IMR-90 (cell line): Measurements from ENCODE around the gene EXT2. TPM values are rescaled to one million over a fixed set of nuclear protein-coding genes. Genes with fewer than 3 reads are reported as not detected.

Experiments used
- ATAC-seq: fragments of 200-7000 bp; cut with Tn5 transposase; 2 replicates; pipeline ENCODE4 v1.9.1; 2020; ENCODE audit warnings: low read depth, mild to moderate bottlenecking, moderate library complexity
- BruUV-seq: library from RNA; stranded (reverse); fragments of 400-500 nt; replicated peaks from 2 replicates; lab custom pipeline; 2021; lab: Mats Ljungman, UMichigan
- CTCF ChIA-PET: fragments of 300-600 bp; formaldehyde crosslinking; extraction: SDS; loops from one replicate; lab custom pipeline; 2021; ENCODE audit warnings: antibody characterized with exemption; lab: Yijun Ruan, JAX
- POLR2A ChIA-PET: fragments of 300-600 bp; sonication (Branson Sonifier 250); formaldehyde crosslinking; loops from one replicate; lab custom pipeline; 2022; ENCODE audit warnings: antibody characterized with exemption; ENCODE audit not compliant: unreplicated experiment; lab: Charles Lee
- DNase-seq: peaks from one replicate; pipeline ENCODE4 v3.0.0; 2013
- H2AFZ ChIP-seq: replicated peaks from 2 replicates; pipeline ENCODE3; 2013; ENCODE audit warnings: low read length, mild to moderate bottlenecking; ENCODE audit not compliant: poor library complexity
- H2AK5ac ChIP-seq: 2 replicates; pipeline ENCODE4 v1.6.1; 2013; ENCODE audit warnings: low read depth, low read length, inconsistent platforms
- H2AK9ac ChIP-seq: replicated peaks from 2 replicates; pipeline ENCODE3; 2013; ENCODE audit warnings: mild to moderate bottlenecking, low read depth, low read length, moderate library complexity; ENCODE audit not compliant: poor library complexity
- H2BK120ac ChIP-seq: 2 replicates; pipeline ENCODE4 v1.6.1; 2013; ENCODE audit warnings: low read depth, low read length, inconsistent platforms
- H2BK15ac ChIP-seq: 3 replicates; pipeline ENCODE4 v1.6.1; 2013; ENCODE audit warnings: low read depth, low read length, inconsistent platforms
- H2BK20ac ChIP-seq: 2 replicates; pipeline ENCODE4 v1.6.1; 2013; ENCODE audit warnings: low read depth, mild to moderate bottlenecking, inconsistent platforms, low read length, moderate library complexity
- H2BK5ac ChIP-seq: 2 replicates; pipeline ENCODE4 v1.6.1; 2013; ENCODE audit warnings: mild to moderate bottlenecking, low read depth, low read length, inconsistent platforms; ENCODE audit not compliant: poor library complexity, severe bottlenecking
- H3K14ac ChIP-seq: replicated peaks from 2 replicates; pipeline ENCODE4 v1.6.1; 2013; ENCODE audit warnings: low read depth, low read length, inconsistent platforms
- H3K18ac ChIP-seq: 2 replicates; pipeline ENCODE4 v1.6.1; 2013; ENCODE audit warnings: low read depth, low read length, control low read depth
- H3K23ac ChIP-seq: 2 replicates; pipeline ENCODE4 v1.6.1; 2013; ENCODE audit warnings: low read depth, low read length, inconsistent platforms
- H3K27ac ChIP-seq: 2 replicates; pipeline ENCODE4 v1.5.1; 2013; ENCODE audit warnings: mild to moderate bottlenecking, control low read depth, low read length; ENCODE audit not compliant: insufficient read depth
- H3K27me3 ChIP-seq: 2 replicates; pipeline ENCODE4 v1.6.1; 2013; ENCODE audit warnings: low read length; ENCODE audit not compliant: control insufficient read depth, insufficient read depth
- H3K36me3 ChIP-seq: 2 replicates; pipeline ENCODE4 v1.6.1; 2013; ENCODE audit warnings: low read length, mixed read lengths; ENCODE audit not compliant: control insufficient read depth, insufficient read depth
- H3K4ac ChIP-seq: 2 replicates; pipeline ENCODE4 v1.6.1; 2013; ENCODE audit warnings: low read depth, low read length, inconsistent platforms
- H3K4me1 ChIP-seq: 2 replicates; pipeline ENCODE4 v1.6.1; 2013; ENCODE audit warnings: low read length, mixed read lengths; ENCODE audit not compliant: control insufficient read depth, insufficient read depth
- H3K4me2 ChIP-seq: 2 replicates; pipeline ENCODE4 v1.6.1; 2013; ENCODE audit warnings: low read depth, mild to moderate bottlenecking, control low read depth, low read length, moderate library complexity
- H3K4me3 ChIP-seq: 2 replicates; pipeline ENCODE4 v1.5.1; 2013; ENCODE audit warnings: low read depth, mild to moderate bottlenecking, control low read depth, low read length, moderate library complexity; ENCODE audit not compliant: insufficient read depth
- H3K56ac ChIP-seq: 2 replicates; pipeline ENCODE4 v1.6.1; 2013; ENCODE audit warnings: low read length, inconsistent platforms; ENCODE audit not compliant: insufficient read depth; ENCODE audit errors: extremely low read depth
- H3K79me1 ChIP-seq, 2 experiments: 2 replicates each; pipeline ENCODE4 v1.6.1; 2013; ENCODE audit warnings: low read length in 2 of 2, inconsistent platforms in 1 of 2, low read depth in 1 of 2
- H3K9ac ChIP-seq: 2 replicates; pipeline ENCODE4 v1.6.1; 2013; ENCODE audit warnings: low read depth, low read length, control low read depth
- H3K9me1 ChIP-seq: 2 replicates; pipeline ENCODE4 v1.6.1; 2013; ENCODE audit warnings: low read length, inconsistent platforms; ENCODE audit not compliant: insufficient read depth
- H3K9me3 ChIP-seq: 2 replicates; pipeline ENCODE4 v1.6.1; 2013; ENCODE audit warnings: low read length; ENCODE audit not compliant: control insufficient read depth, insufficient read depth
- H4K20me1 ChIP-seq: 2 replicates; pipeline ENCODE4 v1.6.1; 2013; ENCODE audit warnings: low read length, inconsistent platforms; ENCODE audit not compliant: insufficient read depth
- H4K5ac ChIP-seq: 2 replicates; pipeline ENCODE4 v1.6.1; 2013; ENCODE audit warnings: mild to moderate bottlenecking, low read depth, low read length, control low read depth
- H4K8ac ChIP-seq, 2 experiments: 2 replicates each; pipeline ENCODE4 v1.6.1; 2013; ENCODE audit warnings: low read depth in 2 of 2, low read length in 2 of 2, control low read depth in 1 of 2, inconsistent platforms in 1 of 2
- H4K91ac ChIP-seq: 2 replicates; pipeline ENCODE4 v1.6.1; 2013; ENCODE audit warnings: low read depth, low read length, inconsistent platforms; ENCODE audit not compliant: insufficient read depth
- BHLHE40 ChIP-seq: fragments of 150-350 bp; IDR thresholded peaks from 2 replicates; pipeline ENCODE4 v1.6.1; 2016; ENCODE audit warnings: mild to moderate bottlenecking, low read depth, low read length
- CEBPB ChIP-seq: IDR thresholded peaks from 2 replicates; pipeline ENCODE4 v1.6.1; 2012; ENCODE audit warnings: low read depth, low read length, improper control_type of control experiment
- ELK1 ChIP-seq: fragments of 150-350 bp; IDR thresholded peaks from 2 replicates; pipeline ENCODE4 v1.6.1; 2016; ENCODE audit warnings: low read depth, mild to moderate bottlenecking, low read length, moderate library complexity, borderline replicate concordance
- FOS ChIP-seq: fragments of 150-350 bp; IDR thresholded peaks from 2 replicates; pipeline ENCODE4 v1.6.1; 2016; ENCODE audit warnings: low read depth, low read length
- MAZ ChIP-seq: IDR thresholded peaks from 2 replicates; pipeline ENCODE4 v1.6.1; 2012; ENCODE audit warnings: low read depth, mild to moderate bottlenecking, low read length, improper control_type of control experiment, moderate library complexity, borderline replicate concordance
- NFE2L2 ChIP-seq: fragments of 150-350 bp; IDR thresholded peaks from 2 replicates; pipeline ENCODE4 v1.6.1; 2016; ENCODE audit warnings: low read depth, mild to moderate bottlenecking, low read length
- POLR2A ChIP-seq: IDR thresholded peaks from 2 replicates; pipeline ENCODE4 v1.6.1; 2012; ENCODE audit warnings: mild to moderate bottlenecking, low read depth, low read length
- RFX5 ChIP-seq: IDR thresholded peaks from 2 replicates; pipeline ENCODE4 v1.8.0; 2012; ENCODE audit warnings: low read depth, mild to moderate bottlenecking, low read length, moderate library complexity
- SMC3 ChIP-seq: fragments of 150-350 bp; IDR thresholded peaks from 2 replicates; pipeline ENCODE4 v1.6.1; 2016; ENCODE audit warnings: low read depth, mild to moderate bottlenecking, antibody characterized with exemption, low read length, moderate library complexity
- WGBS, 2 experiments: methylation state at CpG; one replicate each; pipeline versions ENCODE4 v1.1.5 to v1.1.7; 2013; ENCODE audit warnings: missing lambda C conversion rate in 2 of 2; ENCODE audit not compliant: insufficient read length in 1 of 2; ENCODE audit errors: extremely low coverage in 2 of 2; 5-methylcytosine and 5-hydroxymethylcytosine counted together
- dilution Hi-C: fragments of 300-500 bp; cut with HindIII; formaldehyde crosslinking; loops from one replicate; pipeline ENCODE4 v1.14.3; 2018; ENCODE audit warnings: low sequenced_read_pairs; ENCODE audit not compliant: unreplicated experiment
- in situ Hi-C: fragments of 300-500 bp; cut with MboI; formaldehyde crosslinking; loops from 3 replicates; pipeline ENCODE4 v1.14.3; 2019; ENCODE audit warnings: low sequenced_read_pairs, inconsistent platforms, mixed read lengths
- intact Hi-C: fragments of 100-400 bp; cut with micrococcal nuclease; formaldehyde crosslinking; loops from 2 replicates; pipeline ENCODE4 v1.10.0; 2022
- polyA plus RNA-seq, 3 experiments: library from polyadenylated mRNA; depleted of rRNA; stranded (reverse); fragments of >200 nt; gene quantifications; 2 replicates each; pipeline ENCODE4 v1.2.3, GENCODE V29; 2012; ENCODE audit warnings: low replicate concordance in 1 of 3
- total RNA-seq: library from RNA; depleted of rRNA; stranded (reverse); fragments of >200 nt; gene quantifications from 2 replicates; pipeline ENCODE4 v1.2.3, GENCODE V29; 2012

EXT2 gene
- total and polyA plus RNA-seq, 2 of the 4 experiments (the other 2 are of a cell fraction), result 75.0 to 85.3 TPM

GRCh38 chr11:44071157-44071556 is 24.3 kb upstream of the EXT2 start:
- no peak overlapping the region for H3K23ac ChIP-seq
- H3K9me3 ChIP-seq, result no peaks in the 10 kb centered on the region
- no TSS peak for BruUV-seq
- in situ Hi-C loops (no loop called here), dilution Hi-C loops (no loop called here), intact Hi-C loops (no loop called here)
- no peak overlapping the region for H2AK9ac ChIP-seq
- DNase-seq (no peak), ATAC-seq (no peak)
- ChIA-PET POLR2A (no interaction called here), CTCF (interaction anchor here (0.6 kb wide), 1 partner anchor 80 kb away, joined by 5 read pairs; no protein-coding TSS in a partner anchor)
- H4K8ac ChIP-seq, result no peak overlapping the region
- no peak overlapping the region for H3K4ac ChIP-seq
- no peak overlapping the region for H3K18ac ChIP-seq
- no peaks in the 10 kb centered on the region; a peak in 1 of 4 replicates for H3K79me1 ChIP-seq
- no peak overlapping the region for H3K56ac ChIP-seq
- no peaks in the 10 kb centered on the region for H3K4me1 ChIP-seq
- H3K14ac ChIP-seq, result no peak overlapping the region
- H2BK20ac ChIP-seq, result no peak overlapping the region
- no peaks in the 10 kb centered on the region for H4K20me1 ChIP-seq
- no peak for TF ChIP-seq CEBPB
- TF ChIP-seq NFE2L2, result no peak
- TF ChIP-seq RFX5, result no peak
- no peak for TF ChIP-seq ELK1
- TF ChIP-seq MAZ, result no peak
- TF ChIP-seq BHLHE40, result no peak
- no peak for TF ChIP-seq FOS
- TF ChIP-seq POLR2A, result no peak
- TF ChIP-seq SMC3, result no peak
- H3K4me3 ChIP-seq, result no peak overlapping the region
- H4K91ac ChIP-seq, result no peak overlapping the region
- no peak overlapping the region for H2BK5ac ChIP-seq
- H3K36me3 ChIP-seq, result no peaks in the 10 kb centered on the region
- 100% methylated on average over 1 of the region's 3 CpGs; no CpG with 5 or more reads in 1 of the 2 experiments for WGBS, 2 experiments
- no peak overlapping the region for H2BK120ac ChIP-seq
- no peak overlapping the region for H4K5ac ChIP-seq
- H2AFZ ChIP-seq, result no peak overlapping the region
- H2BK15ac ChIP-seq, result no peak overlapping the region
- no peak overlapping the region for H3K4me2 ChIP-seq
- no peaks in the 10 kb centered on the region for H3K27me3 ChIP-seq
- H3K9ac ChIP-seq, result no peak overlapping the region
- no peaks in the 10 kb centered on the region for H3K9me1 ChIP-seq
- no peak overlapping the region for H3K27ac ChIP-seq
- H2AK5ac ChIP-seq, result no peak overlapping the region
